Neural progenitor cell (in vitro differentiated cells): ENCODE results near the gene CNPY1. TPM values are rescaled to one million over a fixed set of nuclear protein-coding genes. Genes with fewer than 3 reads are reported as not detected.

Experiments
- DNase-seq: peaks from one replicate; pipeline ENCODE4 v3.0.0-alpha.2; 2016; ENCODE audit warnings: low spot score
- H2AFZ ChIP-seq: fragments of 200-600 bp; sonication (generic); replicated peaks from 2 replicates; pipeline ENCODE4 v1.6.1; 2016; ENCODE audit warnings: antibody characterized with exemption
- H3F3A ChIP-seq: fragments of 200-600 bp; sonication (generic); 2 replicates; pipeline ENCODE4 v1.6.1; 2016; ENCODE audit warnings: antibody characterized with exemption, low read depth
- H3K27ac ChIP-seq: fragments of 200-600 bp; sonication (generic); 2 replicates; pipeline ENCODE4 v1.5.1; 2016; ENCODE audit warnings: mild to moderate bottlenecking
- H3K27me3 ChIP-seq: fragments of 200-600 bp; sonication (generic); 2 replicates; pipeline ENCODE4 v1.6.1; 2016; ENCODE audit warnings: mild to moderate bottlenecking, moderate library complexity
- H3K36me3 ChIP-seq: fragments of 200-600 bp; sonication (generic); 2 replicates; pipeline ENCODE4 v1.5.1; 2016
- H3K4me1 ChIP-seq: fragments of 200-600 bp; sonication (generic); 2 replicates; pipeline ENCODE4 v1.6.1; 2016; ENCODE audit warnings: mixed run types
- H3K4me2 ChIP-seq: fragments of 200-600 bp; sonication (generic); 2 replicates; pipeline ENCODE4 v1.6.1; 2016
- H3K4me3 ChIP-seq: fragments of 200-600 bp; sonication (generic); 2 replicates; pipeline ENCODE4 v1.5.1; 2016
- H3K79me2 ChIP-seq: fragments of 200-600 bp; sonication (generic); 2 replicates; pipeline ENCODE4 v1.6.1; 2016; ENCODE audit warnings: low read depth
- H3K9ac ChIP-seq: fragments of 200-600 bp; sonication (generic); 2 replicates; pipeline ENCODE4 v1.6.1; 2016
- H3K9me3 ChIP-seq: fragments of 200-600 bp; sonication (generic); 2 replicates; pipeline ENCODE4 v1.5.1; 2016; ENCODE audit warnings: low read depth
- H4K20me1 ChIP-seq: fragments of 200-600 bp; sonication (generic); 2 replicates; pipeline ENCODE4 v1.6.1; 2016; ENCODE audit warnings: low read depth
- H3K27ac Mint-ChIP-seq: 3 replicates; pipeline ENCODE4 v1.8.0; 2021; ENCODE audit warnings: mixed read lengths
- H3K27me3 Mint-ChIP-seq: 2 replicates; pipeline ENCODE4 v1.8.0; 2022; ENCODE audit warnings: low read depth, mild to moderate bottlenecking, inconsistent platforms, moderate library complexity, mixed read lengths; ENCODE audit not compliant: insufficient read depth
- H3K36me3 Mint-ChIP-seq: 3 replicates; pipeline ENCODE4 v1.8.0; 2021; ENCODE audit warnings: mixed read lengths
- H3K4me1 Mint-ChIP-seq: 3 replicates; pipeline ENCODE4 v1.8.0; 2021; ENCODE audit warnings: mixed read lengths
- H3K4me3 Mint-ChIP-seq: 3 replicates; pipeline ENCODE4 v1.8.0; 2021; ENCODE audit warnings: mild to moderate bottlenecking, moderate library complexity, mixed read lengths
- H3K9me3 Mint-ChIP-seq: 3 replicates; pipeline ENCODE4 v1.8.0; 2020; ENCODE audit warnings: mixed read lengths
- EZH2 ChIP-seq: fragments of 200-600 bp; sonication (generic); IDR thresholded peaks from 2 replicates; pipeline ENCODE4 v1.6.1; 2017; ENCODE audit warnings: antibody characterized with exemption, mild to moderate bottlenecking, moderate library complexity
- EZH2phosphoT487 ChIP-seq: fragments of 200-600 bp; sonication (generic); IDR thresholded peaks from 2 replicates; pipeline ENCODE4 v1.6.1; 2017; ENCODE audit warnings: antibody characterized with exemption
- total RNA-seq: library from RNA; depleted of rRNA; stranded (reverse); fragments of >200 nt; gene quantifications from 2 replicates; pipeline ENCODE4 v1.2.3, GENCODE V29; 2015; ENCODE audit warnings: low replicate concordance
- TF ChIP-seq, protein P1 (sequence below): fragments of 200-600 bp; sonication (generic); IDR thresholded peaks from 2 replicates; pipeline ENCODE4 v1.5.1; 2017; ENCODE audit warnings: antibody characterized with exemption, mild to moderate bottlenecking

Gene CNPY1
- total RNA-seq, 1 donor from 2014 or later, result not detected

GRCh38 chr7:155543011-155543876 is 3.1 kb downstream of the CNPY1 start:
- no peaks in the 10 kb centered on the region for H3F3A ChIP-seq
- peaks cover 21% of the 10 kb centered on the region for H3K27me3 ChIP-seq
- H3K4me3 ChIP-seq, result no peak overlapping the region
- H3K27me3 Mint-ChIP-seq, result peaks cover 13% of the 10 kb centered on the region
- no peak overlapping the region for H3K4me2 ChIP-seq
- H3K36me3 Mint-ChIP-seq, result no peaks in the 10 kb centered on the region
- H3K9me3 ChIP-seq, result no peaks in the 10 kb centered on the region
- H4K20me1 ChIP-seq, result no peaks in the 10 kb centered on the region
- H3K4me1 Mint-ChIP-seq, result peaks cover 70% of the 10 kb centered on the region
- no peaks in the 10 kb centered on the region for H3K36me3 ChIP-seq
- H3K9me3 Mint-ChIP-seq, result no peaks in the 10 kb centered on the region
- H3K27ac ChIP-seq, result no peak overlapping the region
- no peak overlapping the region for H2AFZ ChIP-seq
- H3K4me1 ChIP-seq, result peaks cover 24% of the 10 kb centered on the region
- no peak for DNase-seq
- no peaks in the 10 kb centered on the region for H3K79me2 ChIP-seq
- no peak overlapping the region for H3K9ac ChIP-seq
- TF ChIP-seq EZH2 (no peak), EZH2phosphoT487 (no peak)
- TF ChIP-seq, protein P1, sequence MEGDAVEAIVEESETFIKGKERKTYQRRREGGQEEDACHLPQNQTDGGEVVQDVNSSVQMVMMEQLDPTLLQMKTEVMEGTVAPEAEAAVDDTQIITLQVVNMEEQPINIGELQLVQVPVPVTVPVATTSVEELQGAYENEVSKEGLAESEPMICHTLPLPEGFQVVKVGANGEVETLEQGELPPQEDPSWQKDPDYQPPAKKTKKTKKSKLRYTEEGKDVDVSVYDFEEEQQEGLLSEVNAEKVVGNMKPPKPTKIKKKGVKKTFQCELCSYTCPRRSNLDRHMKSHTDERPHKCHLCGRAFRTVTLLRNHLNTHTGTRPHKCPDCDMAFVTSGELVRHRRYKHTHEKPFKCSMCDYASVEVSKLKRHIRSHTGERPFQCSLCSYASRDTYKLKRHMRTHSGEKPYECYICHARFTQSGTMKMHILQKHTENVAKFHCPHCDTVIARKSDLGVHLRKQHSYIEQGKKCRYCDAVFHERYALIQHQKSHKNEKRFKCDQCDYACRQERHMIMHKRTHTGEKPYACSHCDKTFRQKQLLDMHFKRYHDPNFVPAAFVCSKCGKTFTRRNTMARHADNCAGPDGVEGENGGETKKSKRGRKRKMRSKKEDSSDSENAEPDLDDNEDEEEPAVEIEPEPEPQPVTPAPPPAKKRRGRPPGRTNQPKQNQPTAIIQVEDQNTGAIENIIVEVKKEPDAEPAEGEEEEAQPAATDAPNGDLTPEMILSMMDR, result no peak
- peak overlapping the region; percentile 81 for H3K27ac Mint-ChIP-seq
- no peak overlapping the region for H3K4me3 Mint-ChIP-seq

- TF ChIP-seq EZH2phosphoT487 (no peak), EZH2 (no peak)
- TF ChIP-seq, protein P1, result no peak
- H3K27ac ChIP-seq, result no peak overlapping the region
- no peaks in the 10 kb centered on the region for H3F3A ChIP-seq
- no peak overlapping the region for H3K4me3 ChIP-seq
- Mint-ChIP-seq H3K4me1 (peaks cover 71% of the 10 kb centered on the region), H3K27me3 (peaks cover 16% of the 10 kb centered on the region), H3K27ac (peak overlapping the region; percentile 78), H3K9me3 (no peaks in the 10 kb centered on the region), H3K36me3 (no peaks in the 10 kb centered on the region), H3K4me3 (peak overlapping the region; percentile 55)
- H3K9me3 ChIP-seq, result no peaks in the 10 kb centered on the region
- no peak for DNase-seq
- H4K20me1 ChIP-seq, result no peaks in the 10 kb centered on the region
- H3K27me3 ChIP-seq, result peaks cover 32% of the 10 kb centered on the region
- H3K4me2 ChIP-seq, result no peak overlapping the region
- H3K9ac ChIP-seq, result no peak overlapping the region
- no peaks in the 10 kb centered on the region for H3K79me2 ChIP-seq
- H3K36me3 ChIP-seq, result no peaks in the 10 kb centered on the region
- H2AFZ ChIP-seq, result no peak overlapping the region
- H3K4me1 ChIP-seq, result peaks cover 24% of the 10 kb centered on the region
Observed at GRCh38 chr7:155541986-155542675, 4.2 kb downstream of the CNPY1 start.

DNA sequence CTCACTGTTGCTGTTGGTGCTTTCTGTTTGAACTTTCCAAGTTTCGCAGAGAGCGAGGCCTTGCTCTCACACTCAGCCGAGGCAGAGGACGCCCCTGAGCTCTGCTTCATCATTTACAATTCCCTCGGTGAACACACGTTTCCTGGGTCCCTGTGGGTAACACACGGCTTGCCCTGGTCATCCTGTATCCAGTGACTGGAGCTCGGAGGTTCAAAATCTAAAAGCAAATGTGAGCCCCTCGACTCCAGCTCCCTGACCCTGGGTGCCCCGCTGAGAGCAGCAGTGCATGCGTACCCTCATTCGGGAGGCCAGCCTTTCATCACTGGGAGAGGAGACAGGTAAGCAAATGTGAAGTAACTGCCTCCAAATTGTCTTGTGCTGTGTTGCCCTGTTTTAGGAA is 5.8 kb downstream of the CNPY1 start:
- Histone ChIP-seq H4K20me1 (no peaks in the 10 kb centered on the region), H3K36me3 (no peaks in the 10 kb centered on the region), H3K27ac (no peak overlapping the region), H3K79me2 (no peaks in the 10 kb centered on the region), H3K4me3 (no peak overlapping the region), H2AFZ (no peak overlapping the region), H3K4me2 (no peak overlapping the region), H3K27me3 (peaks cover 47% of the 10 kb centered on the region), H3F3A (no peaks in the 10 kb centered on the region), H3K9ac (no peak overlapping the region), H3K4me1 (peaks cover 24% of the 10 kb centered on the region), H3K9me3 (no peaks in the 10 kb centered on the region)
- H3K27me3 Mint-ChIP-seq, result peaks cover 22% of the 10 kb centered on the region
- H3K36me3 Mint-ChIP-seq, result no peaks in the 10 kb centered on the region
- H3K4me1 Mint-ChIP-seq, result peaks cover 69% of the 10 kb centered on the region
- H3K4me3 Mint-ChIP-seq, result no peak overlapping the region
- no peak overlapping the region for H3K27ac Mint-ChIP-seq
- H3K9me3 Mint-ChIP-seq, result no peaks in the 10 kb centered on the region
- DNase-seq, result no peak
- TF ChIP-seq, protein P1, result no peak
- TF ChIP-seq EZH2phosphoT487 (no peak), EZH2 (no peak)
